NCI-H2107 treated with DMSO at 0.1 percent for 48 hours (cell line): ENCODE data around the gene SERTAD2.

ENCODE experiments used
- DNase-seq: peaks from one replicate; lab custom pipeline; 2025; ENCODE audit not compliant: unreplicated experiment; lab: John Stamatoyannopoulos, UW

SERTAD2 gene

GRCh38 chr2:64630752-64631151, 23.0 kb downstream of the SERTAD2 start:
- no peak for DNase-seq

GRCh38 chr2:64629875-64630274, 23.8 kb downstream of the SERTAD2 start:
- no peak for DNase-seq

GRCh38 chr2:64629329-64629781, 24.4 kb downstream of the SERTAD2 start:
- no peak for DNase-seq

GRCh38 chr2:64627860-64628841, 25.6 kb downstream of the SERTAD2 start:
- no peak for DNase-seq

- peak; percentile 75 for DNase-seq
These were observed 26.6 kb downstream of the SERTAD2 start for GRCh38 chr2:64626963-64627760.

- no peak for DNase-seq
These were observed 27.4 kb downstream of the SERTAD2 start for GRCh38 chr2:64626146-64626809.

GRCh38 chr2:64625299-64626145, 28.2 kb downstream of the SERTAD2 start:
- no peak for DNase-seq

- DNase-seq = no peak
These were observed 28.9 kb downstream of the SERTAD2 start for GRCh38 chr2:64624862-64625261.

GRCh38 chr2:64624108-64624610, 29.6 kb downstream of the SERTAD2 start:
- no peak for DNase-seq

- no peak for DNase-seq
These were observed 30.4 kb downstream of the SERTAD2 start for GRCh38 chr2:64623242-64623850.

- DNase-seq = no peak
These were observed 31.1 kb downstream of the SERTAD2 start for GRCh38 chr2:64622443-64623241.

GRCh38 chr2:64620661-64621060, 33.1 kb downstream of the SERTAD2 start:
- no peak for DNase-seq

- DNase-seq = peak; percentile 38
These were observed 36.0 kb downstream of the SERTAD2 start for GRCh38 chr2:64617631-64618151.

GRCh38 chr2:64615844-64616536, 37.7 kb downstream of the SERTAD2 start:
- DNase-seq = no peak

- DNase-seq = no peak
These were observed 38.4 kb downstream of the SERTAD2 start for GRCh38 chr2:64615192-64615763.

GRCh38 chr2:64613276-64613675, 40.4 kb downstream of the SERTAD2 start:
- no peak for DNase-seq

- no peak for DNase-seq
These were observed 41.0 kb downstream of the SERTAD2 start for GRCh38 chr2:64612575-64613195.
